ENCODE measurements around the gene KCNH2.
"Not testable (repeated sequence)": the region's sequence is repeated elsewhere in the genome, so short reads cannot be mapped to it uniquely, and the experiment has no call there.

The KCNH2 gene

DNA sequence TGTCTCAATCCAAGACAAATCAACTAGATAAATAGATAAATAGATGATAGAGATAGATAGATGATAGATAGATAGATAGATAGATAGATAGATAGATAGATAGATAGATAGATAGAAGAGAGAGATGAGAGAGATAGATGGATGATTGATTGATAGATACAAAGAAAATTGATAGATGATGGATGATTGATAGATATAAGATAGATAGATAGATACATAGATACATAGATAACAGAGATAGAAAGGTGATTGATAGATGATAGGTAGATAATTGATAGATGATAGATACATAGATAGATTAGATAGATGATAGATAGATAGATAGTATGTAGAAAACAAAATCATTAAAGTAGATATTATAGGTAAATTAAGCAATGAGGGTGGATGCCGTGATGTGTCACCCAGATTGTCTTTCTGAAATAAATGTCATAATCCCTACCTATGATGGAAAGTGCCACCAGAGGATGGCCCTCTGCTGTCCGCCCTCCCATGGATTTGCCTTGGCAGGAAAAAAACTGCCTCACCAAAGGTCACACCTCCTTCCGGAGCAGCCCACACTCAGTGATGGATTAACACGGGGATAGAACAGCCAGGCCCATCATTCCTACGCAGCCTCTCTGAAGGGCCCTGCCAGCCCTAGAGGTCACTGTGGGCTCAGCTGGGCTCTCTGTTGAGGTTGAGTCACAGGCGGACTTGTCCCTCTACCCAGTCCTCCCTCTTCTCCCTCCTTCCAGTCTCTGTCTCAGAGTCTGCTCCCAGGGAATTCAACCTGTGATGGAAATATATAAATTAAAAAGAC, 50.8 kb downstream of the KCNH2 start:
- peak; percentile 26 for DNase-seq

DNA sequence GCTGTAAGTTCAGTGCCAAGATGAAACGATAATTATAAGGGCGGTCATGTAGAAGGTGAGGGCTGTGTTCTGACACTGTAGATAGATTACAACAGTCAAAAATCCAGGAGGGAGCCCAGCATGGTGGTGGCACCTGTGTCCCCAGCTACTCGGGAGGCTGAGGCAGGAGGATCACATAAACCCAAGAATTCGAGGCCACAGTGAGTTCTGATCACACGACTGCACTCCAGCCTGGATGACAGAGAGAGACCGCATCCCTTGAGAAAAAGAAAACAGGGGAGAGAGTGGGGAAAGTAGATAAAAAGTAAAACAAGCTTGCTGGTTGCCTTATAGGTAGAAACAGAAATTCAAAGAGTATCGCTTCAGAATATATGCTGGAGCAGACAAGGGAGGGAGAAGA, 52.1 kb downstream of the KCNH2 start:
- no peak for DNase-seq

DNA sequence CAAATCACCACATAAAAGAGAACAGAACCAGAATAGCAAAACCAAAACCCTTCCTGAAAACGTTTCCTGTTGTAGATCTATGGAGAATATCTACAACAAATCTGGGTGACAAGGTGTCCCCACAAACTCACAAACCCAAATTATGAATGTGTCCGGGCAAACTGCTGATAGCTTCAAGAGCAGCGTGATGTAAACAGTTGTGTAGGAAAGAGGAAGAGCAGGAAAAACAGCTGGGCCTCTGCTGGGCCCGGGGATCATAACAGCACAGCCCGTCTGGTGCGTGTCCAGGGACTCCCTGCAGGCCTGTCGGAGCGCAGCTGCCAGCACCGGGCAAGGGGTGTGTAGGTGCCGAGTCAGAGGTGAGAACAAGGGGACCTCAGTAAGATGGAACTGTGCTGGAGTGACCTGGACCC, 53.7 kb downstream of the KCNH2 start:
- DNase-seq, result peak; percentile 38

DNA sequence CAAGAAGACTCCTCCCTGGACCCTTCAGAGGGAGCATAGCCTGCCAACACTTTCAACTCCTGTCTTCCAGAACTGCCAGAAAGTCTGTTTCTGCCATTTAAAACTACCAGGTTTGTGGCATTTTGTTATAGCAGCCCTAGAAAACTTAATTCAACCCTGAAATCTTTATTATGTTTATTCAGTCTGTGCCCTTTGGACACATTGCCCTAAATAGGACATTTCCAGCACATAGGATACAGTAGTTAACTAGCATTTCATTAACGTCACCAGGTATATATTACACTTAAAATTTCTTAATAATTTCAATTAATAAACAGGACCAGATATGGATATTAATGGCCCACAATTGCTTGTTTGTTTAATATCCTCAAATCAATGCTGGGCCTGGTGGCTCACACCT, 54.3 kb downstream of the KCNH2 start:
- DNase-seq, result no peak

DNA sequence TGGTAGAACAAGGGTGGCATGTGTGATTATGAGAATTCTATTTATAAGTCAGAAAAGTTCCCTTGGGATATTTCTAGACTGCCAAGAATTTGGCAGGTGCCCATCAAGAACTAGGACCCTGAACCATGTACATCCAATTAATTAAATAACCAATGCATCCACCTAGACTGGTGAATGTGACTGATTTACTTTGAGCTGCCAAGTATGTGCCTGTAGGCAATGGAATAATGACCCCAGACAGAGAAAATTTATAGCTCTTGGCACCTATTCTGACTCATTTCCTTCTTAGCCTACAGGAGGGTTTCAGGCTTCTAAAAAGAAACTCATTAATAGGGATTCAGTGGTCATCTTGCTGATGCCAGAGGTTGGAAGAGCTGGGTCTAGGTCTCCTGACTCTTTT, 54.9 kb downstream of the KCNH2 start:
- DNase-seq, result no peak

DNA sequence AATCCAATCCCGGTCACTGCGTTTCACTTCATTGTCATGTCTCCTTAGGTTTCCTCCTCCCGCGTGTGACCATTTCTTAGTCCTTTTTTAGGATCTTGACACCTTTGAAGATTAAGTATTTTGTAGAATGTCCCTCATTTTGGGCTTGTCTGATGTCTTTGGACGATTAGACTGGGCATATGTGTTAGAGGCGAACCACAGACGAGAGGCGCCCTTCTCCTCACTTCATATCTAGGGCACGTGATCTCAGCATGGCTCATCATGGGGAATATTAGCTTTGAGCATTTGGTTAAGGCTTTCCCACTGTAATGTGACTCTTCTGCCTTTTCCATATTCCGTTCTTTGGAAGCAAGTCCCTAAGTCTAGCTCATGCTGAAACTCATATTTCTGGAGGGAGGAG, 59.0 kb downstream of the KCNH2 start:
- DNase-seq, result no peak

DNA sequence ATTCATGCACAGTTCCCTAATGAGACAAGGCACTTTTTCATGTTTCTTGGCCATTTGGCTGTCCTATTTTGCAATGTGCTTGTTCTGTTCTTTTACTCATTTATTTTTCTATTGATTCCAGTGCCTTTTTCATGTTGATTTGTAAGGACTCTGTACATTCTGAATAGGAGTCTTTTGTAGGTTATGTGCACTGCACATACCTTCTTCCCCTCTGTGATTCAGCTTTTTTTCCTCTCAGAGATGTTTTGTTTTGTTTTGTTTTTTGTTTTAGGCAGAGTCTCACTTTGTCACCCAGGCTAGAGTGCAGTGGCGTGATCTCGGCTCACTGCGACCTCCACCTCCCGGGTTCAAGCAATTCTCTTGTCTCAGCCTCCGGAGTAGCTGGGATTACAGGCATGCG, 59.7 kb downstream of the KCNH2 start:
- no peak for DNase-seq

DNA sequence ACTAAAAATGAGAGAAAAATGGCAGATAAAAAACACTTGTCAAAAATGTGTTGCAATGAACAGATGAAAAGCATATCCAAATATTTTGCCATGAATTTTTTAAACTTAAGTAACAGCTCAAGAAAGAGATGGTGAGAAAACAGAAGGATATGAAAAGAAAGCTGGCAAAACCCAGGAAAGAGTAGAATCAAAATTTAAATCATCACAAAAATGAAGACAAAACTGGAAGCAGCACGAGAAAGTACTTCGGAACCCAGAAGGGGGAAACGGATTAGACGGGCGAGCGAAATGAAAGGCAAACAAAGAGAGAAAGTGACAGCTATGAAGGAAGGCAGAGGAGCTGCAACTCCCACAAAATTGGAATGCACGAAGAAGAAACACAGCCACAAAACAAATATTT, 60.2 kb downstream of the KCNH2 start:
- DNase-seq, result no peak

DNA sequence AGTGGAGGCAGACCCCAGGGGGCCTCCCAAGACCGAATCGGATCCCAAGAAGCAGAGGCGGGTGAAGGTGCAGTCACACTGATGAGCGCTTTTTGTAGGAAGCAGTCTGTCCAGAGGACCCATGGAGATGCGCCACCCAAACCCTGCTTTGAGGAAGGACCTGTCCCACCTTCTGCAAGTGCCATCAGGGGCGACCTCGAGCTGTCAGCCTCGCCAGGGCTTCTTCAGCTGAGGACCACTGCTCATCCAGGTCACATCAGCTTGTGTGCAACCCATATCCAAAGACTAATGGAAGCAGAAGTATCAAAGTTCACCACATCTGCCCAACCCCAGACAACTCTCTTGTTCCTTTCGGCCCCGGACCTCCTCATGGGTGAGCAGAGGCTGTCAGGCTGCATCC, 61.5 kb downstream of the KCNH2 start:
- peak; percentile 35 for DNase-seq

DNA sequence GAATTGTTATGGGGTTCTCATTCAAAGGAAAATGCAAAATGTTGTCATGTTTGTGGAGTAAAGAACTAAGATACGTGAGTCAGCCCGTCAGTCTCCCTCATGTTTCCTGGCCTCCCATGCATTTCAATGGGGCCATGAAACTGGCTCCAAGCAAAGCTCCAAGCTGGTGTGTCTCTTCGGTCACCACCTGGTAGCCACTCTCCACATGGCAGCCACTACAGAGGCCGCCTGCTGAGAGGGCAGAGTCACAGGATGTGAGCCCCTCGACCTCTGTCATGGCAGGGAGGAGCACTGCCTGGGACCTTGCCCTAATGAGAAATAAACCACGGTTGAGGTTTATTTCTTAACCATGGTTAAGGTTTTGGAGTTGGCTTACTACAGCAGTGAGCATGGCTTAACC, 63.2 kb downstream of the KCNH2 start:
- DNase-seq, result no peak

DNA sequence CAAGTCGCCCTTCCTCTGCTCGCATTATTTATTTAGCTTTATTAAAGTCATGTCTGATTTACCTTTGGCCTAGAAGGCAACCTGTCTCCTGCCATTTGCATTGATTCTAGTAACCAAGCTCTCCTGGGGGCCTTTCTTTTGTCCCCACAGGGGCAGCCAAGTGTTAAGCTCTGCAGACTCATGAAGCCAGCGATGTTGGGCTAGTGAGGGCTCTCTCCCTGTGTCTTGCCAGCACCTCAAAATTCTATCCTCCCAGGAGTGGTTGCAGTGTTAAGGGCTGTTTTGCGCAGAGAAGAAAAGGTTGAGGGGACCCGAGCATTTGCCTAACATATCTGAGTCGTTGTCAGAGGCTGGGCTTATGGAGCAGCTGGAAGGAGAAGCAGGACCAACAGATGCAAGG, 63.9 kb downstream of the KCNH2 start:
- no peak for DNase-seq

DNA sequence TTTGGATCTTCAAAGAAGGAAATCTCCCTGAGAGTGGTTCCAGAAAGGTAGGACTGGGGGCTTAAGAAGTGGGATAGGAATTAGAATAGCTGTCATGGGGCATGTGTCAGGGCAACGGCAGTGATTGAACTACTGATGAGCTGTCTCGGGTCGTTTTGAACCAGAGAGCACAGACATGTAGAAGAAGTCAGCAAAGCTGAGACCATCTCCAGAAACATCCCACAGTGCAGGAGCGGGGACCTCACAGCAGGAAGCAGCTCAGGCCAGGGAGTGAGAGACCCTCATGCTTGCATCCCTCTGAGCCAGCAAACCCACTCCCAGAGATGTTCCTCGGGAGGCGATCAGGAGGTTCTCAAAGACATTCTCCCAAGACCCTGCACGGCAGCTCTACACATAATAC, 65.7 kb downstream of the KCNH2 start:
- DNase-seq, result no peak

DNA sequence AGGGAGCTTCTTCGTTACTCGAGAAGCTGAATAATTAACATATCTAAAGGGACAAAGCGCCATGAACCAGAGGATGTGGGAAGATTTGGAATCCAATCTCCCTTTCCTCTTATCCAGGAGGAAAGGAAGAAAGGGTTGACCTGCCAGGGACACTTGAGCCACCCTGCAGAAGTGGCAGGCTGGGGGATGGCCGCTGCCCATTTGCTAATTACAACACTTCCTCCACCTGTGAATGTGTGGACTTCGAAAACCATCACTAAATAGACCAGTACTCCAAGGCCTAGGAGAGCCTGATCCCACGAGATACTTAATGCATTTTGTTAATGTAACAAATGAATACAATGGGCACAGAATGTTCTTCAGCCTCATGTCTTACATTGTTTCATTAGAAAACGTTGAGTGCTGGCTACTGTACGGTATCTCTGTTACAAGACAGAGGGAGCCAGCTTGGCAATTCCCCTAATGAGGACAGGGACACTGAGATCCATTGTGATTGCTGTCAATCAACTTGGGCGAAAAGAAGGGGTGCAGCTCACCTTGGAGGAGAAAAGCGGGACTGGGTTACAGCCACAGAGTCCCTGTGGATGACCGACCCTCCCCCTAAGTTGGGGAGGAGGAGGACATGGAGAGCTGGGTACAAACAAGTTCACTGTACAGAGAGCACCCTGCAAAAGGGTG, 66.4 kb downstream of the KCNH2 start:
- no peak for DNase-seq

DNA sequence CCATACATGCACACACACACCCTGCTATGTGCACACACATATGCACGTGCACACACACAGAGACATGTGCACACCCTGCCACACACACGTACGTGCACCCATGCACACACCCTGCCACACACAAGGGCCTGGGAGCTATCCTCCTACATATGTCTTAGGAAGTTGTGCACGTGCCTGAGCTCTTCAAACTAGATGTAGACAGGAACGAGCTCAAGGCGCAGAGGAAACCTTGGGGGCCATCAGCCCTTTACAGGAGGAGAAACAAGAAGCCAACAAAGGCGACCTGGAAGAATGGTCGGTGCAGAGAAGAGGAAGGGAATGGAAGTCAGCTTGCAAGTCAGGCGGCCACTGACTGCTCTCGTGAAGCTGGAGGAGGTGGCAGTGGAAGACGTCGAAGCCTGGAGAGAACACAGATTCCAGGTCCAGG, 67.1 kb downstream of the KCNH2 start:
- no peak for DNase-seq

DNA sequence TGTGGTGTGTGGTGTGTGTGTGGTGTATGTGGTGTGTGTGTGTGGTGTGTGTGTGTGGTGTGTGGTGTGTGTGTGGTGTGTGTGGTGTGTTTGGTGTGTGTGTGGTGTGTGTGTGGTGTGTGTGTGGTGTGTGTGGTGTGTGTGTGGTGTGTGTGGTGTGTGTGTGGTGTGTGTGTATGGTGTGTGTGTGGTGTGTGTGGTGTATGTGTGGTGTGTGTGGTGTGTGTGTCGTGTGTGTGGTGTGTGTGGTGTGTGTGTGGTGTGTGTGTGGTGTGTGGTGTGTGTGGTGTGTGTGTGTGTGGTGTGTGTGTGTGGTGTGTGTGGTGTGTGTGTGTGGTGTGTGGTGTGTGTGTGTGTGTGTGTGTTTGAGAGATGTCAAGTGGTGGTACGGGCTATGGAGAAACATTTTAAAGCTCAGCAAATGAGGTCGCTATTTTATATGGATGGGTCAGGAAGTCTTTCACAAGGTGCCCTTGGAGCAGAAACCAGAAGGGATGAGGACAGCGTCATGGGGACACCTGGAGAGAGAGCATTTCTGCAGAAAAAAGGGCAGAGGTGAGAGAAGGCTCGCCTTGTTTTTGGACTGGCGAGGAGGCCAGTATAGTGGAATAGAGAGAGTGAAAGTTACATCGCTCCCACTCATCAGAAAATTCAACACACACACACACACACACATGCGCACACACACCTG, 67.7 kb downstream of the KCNH2 start:
- not testable (repeated sequence) for DNase-seq

DNA sequence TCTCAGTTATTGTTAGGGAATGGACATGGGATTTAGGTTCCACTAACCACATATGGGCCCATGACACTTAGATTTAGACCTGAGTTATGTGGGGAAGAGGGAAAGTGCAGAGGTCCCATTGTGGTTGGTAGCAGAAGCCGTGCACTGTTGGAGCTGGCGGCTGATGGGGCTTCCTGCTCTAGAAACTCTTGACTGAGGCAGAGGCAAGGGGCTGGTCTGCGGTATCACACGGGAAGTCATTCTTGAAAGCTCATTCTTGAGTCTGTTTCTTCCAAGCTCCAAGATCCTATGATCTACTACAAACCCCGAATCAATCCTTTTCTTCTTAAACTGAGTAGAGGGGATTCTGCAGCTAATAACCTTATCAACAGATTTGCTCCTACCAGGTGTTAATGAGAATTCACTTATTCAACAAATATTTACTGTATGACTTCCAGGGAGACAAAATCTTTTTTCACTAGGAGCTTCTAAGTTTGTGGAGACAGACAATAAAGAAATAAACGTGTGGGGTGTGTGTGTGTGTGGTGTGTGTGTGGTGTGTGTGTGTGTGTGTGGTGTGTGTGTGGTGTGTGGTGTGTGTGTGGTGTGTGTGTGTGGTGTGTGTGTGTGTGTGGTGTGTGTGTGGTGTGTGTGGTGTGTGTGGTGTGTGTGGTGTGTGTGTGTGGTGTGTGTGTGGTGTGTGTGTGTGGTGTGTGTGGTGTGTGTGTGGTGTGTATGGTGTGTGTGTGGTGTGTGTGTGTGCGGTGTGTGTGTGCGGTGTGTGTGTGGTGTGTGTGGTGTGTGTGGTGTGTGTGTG, 68.7 kb downstream of the KCNH2 start:
- DNase-seq, result no peak

DNA sequence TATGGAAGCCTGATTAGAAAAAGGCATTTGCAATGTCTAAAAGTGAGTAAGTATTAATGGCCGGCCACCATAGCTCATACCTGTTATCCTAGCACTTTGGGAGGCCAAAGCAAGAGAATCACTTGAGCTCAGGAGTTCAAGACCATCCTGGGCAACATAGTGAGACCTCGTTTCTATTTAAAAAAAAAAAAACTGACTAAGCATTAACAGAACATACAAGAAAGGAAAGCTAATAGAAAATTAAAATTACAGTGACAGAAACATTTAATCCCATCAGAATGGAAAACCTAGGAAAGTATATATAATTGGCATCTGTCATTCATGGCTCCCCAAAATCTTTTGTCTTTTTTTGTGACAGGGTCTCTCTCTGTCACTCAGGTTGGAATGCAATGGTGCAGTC, 69.9 kb downstream of the KCNH2 start:
- DNase-seq, result no peak

DNA sequence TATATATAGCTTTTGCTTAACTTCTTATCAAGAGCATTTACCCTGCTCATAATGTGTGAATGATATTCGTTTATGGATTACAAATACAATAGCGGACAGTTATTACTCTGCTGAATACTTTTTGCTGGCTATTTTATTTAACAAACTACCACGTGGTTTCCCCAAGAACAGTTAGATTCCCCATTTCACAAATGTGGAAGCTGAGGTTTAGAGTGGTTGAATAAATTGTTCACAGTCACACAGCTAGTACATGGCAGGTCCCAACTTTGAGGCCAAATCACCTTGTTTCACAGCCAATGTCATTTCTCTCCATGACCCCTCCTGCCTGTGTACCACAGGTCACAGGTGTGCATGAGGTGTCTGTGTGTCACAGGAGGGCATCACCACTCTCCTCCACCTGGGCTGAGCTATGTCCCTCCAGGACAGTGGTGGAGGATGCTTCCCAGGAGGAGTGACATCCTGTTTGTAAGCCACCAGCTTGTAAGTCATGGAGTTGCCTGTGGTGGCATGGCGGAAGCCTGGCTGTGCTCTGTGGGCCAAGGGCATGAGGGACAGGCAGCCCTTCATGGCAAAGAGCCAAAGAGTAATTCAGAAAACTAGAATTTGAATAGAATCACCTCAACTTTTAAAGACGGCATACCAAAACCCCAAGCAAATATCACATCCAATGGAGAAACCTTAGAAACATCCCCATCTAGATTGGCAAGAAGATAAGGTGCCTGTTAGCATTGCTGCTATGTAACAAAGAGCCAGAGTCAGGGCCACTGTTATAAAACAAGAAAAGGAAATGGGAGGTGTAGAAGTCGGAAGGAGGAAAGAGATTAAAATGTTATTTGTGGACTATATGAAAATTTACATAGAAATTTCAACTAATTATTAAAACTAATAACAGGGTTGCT, 73.9 kb downstream of the KCNH2 start:
- no peak for DNase-seq

DNA sequence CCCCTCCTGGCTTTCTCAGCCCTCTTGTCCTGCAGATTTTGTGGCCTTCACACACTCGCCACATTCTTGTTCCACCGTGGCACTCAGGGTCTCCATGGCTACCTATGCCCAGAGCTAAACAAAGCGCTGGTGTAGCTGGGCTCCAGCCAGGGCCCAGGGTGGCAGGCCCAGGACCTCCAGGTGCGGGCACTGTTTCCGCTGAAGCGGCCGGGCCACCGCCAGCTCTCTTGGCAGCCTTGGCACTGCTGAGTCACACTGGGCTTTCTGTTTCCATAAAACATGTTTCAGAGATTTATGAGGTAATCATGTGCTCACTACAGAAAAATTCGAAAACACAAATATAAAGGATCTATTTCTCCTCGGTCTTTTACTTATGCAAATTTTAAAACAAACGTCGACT, 74.5 kb downstream of the KCNH2 start:
- no peak for DNase-seq

DNA sequence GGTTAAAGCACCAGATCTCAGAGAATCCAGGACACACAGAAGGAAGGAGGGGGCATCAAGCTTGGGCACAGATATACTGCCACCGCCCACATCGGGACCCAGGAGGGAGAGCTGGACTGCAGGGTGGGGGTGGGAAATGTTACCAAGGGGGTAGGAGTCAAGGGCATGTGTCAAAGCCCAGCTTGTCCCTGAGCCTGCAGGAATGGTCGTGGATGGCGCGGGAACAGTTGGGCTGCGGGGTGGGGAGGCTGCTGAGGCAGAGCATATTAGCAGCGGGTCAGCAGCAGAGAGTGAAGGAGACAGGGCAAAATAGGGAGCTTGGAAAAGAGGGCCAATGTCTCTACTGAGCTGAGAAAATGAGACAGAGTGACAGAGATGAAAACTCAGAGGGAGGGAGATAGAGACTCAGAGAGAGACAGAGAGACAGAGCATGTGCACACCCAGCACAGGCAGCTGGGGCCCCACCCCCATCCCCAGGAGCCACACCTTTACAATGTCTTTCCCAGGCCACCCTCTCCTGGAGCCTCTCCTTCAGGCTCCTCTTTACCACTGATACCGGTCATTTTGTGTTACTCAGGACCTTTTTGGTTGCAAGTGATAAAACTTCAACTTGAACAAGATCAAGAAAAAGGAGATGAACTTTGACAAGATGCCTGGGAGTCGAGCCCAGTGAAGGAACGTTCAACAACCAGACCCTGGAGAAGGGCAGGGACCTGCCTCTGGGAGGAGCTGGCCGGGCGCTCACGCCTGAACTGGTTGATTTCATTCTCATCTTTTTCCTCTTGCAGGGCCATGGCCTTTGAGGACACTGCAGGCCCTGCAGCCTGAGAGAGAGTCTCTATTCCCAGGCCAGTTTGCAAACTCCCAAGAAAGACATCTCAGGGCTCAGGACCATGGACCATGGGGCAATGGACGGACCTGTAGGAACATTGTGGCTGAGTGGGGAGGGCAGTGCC, 75.8 kb downstream of the KCNH2 start:
- DNase-seq, result no peak

Measured in activated CD8-positive, alpha-beta memory T cell treated with anti-CD3 and anti-CD28 coated beads, Interleukin-2, amount 50 U/mL, for 48 hours (primary cell).